Skin of body (tissue), 2 donors: Measurements from ENCODE around the gene RELCH. TPM values are rescaled to one million over a fixed set of nuclear protein-coding genes. Genes with fewer than 3 reads are reported as not detected.
A peak's percentile ranks its signal among the peaks of the same experiment; 100 is the strongest.

Experiments used
- DNase-seq: peaks from one replicate; lab custom pipeline; 2025; lab: John Stamatoyannopoulos, UW
- total RNA-seq: library from RNA; depleted of rRNA; stranded (reverse); fragments of >200 nt; gene quantifications from one replicate; pipeline ENCODE4 v1.2.3, GENCODE V29; 2014

Gene RELCH
- total RNA-seq, 1 donor from 2014 or later, result 39.7 TPM

GRCh38 chr18:62189208-62189607 lies 2.2 kb downstream of the RELCH start:
- DNase-seq, result no peak

- no peak for DNase-seq
These were observed 9.0 kb downstream of the RELCH start for GRCh38 chr18:62196079-62196478.

- DNase-seq, result no peak
These were observed 9.9 kb downstream of the RELCH start for GRCh38 chr18:62196980-62197379.

- DNase-seq, result no peak
These were observed 11.2 kb downstream of the RELCH start for GRCh38 chr18:62198259-62198658.

- no peak for DNase-seq
These were observed 12.6 kb downstream of the RELCH start for GRCh38 chr18:62199629-62200028.

GRCh38 chr18:62200121-62200914 lies 13.3 kb downstream of the RELCH start:
- DNase-seq, result no peak

GRCh38 chr18:62201870-62202269 lies 14.8 kb downstream of the RELCH start:
- DNase-seq, result no peak

- no peak for DNase-seq
These were observed 18.8 kb downstream of the RELCH start for GRCh38 chr18:62205824-62206223.

DNA sequence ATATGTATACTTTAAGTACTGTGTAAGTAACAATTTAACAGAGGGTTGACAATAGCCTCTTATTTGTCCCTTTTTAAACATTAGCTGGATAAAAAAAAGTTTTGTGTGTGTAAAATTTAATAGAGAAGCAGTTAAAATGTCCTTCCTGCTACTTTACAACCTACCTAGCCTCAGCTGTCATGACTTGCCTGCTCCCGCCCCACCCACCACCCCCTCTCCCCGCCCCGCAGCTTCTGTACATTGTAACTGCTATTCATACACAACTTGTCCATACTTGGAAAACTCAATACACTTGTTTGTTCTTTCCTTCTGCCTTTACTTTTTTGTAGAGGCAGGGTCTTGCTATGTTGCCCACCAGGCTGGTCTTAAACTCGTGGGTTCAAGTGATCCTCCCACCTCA lies 19.5 kb downstream of the RELCH start:
- DNase-seq, result no peak

DNA sequence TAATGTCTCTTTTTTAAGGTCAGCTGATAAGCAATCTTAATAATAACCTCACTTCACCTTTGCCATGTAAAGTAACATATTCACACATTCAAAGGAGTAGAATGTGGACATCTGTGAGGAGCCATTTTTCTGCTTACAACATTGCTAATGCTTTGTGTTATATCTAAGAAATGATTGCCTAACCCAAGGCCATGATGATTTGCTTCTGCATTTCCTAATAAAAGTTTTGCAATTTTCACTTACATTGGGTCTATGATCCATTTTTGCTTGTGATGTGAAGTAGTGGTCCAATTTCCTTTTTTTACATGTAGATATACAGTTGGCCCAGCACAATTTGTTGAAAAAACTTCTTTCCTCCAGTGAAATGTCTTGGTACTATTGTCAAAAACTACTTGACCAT lies 22.0 kb downstream of the RELCH start:
- no peak for DNase-seq

GRCh38 chr18:62210138-62210537 lies 23.1 kb downstream of the RELCH start:
- no peak for DNase-seq

GRCh38 chr18:62211325-62211828 lies 24.3 kb downstream of the RELCH start:
- DNase-seq, result no peak

DNA sequence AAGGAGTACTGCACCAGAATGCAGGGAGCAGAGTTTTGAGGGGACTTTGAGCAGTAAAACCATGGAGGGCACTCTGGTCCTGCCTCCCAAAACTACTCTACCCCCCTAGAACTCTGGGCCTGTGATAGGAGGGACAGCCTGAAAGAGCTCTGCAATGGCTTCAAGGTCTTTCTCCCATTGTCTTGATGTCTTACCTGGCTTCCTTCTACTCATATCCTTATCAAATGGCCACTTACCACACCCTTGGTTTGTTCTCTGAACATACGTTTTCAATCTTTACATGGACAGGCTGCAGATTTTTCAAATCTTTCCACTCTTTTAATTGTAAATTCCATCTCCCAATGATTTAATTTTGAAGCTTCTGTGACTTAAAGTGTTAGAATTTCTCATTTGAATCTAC lies 27.7 kb downstream of the RELCH start:
- no peak for DNase-seq

DNA sequence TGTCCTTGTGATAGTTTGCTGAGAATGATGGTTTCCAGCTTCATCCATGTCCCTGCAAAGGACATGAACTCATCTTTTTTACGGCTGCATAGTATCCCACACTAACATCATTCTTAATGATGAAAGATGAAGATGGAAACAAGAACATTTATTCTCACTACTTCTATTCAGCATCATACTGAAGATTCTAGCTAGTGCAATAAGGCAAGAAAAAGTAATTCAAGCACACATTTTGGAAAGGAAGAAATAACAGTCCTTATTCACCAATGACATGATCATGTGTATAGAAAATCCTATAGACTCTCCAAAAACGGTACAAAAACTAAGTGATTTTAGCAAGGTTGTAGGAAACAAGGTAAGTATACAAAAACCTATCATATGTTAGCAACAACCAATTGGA lies 37.2 kb downstream of the RELCH start:
- DNase-seq, result no peak

GRCh38 chr18:62226047-62226446 lies 39.0 kb downstream of the RELCH start:
- DNase-seq, result no peak

GRCh38 chr18:62236252-62236651 lies 49.2 kb downstream of the RELCH start:
- DNase-seq, result no peak

GRCh38 chr18:62239475-62239874 lies 52.4 kb downstream of the RELCH start:
- DNase-seq, result no peak

GRCh38 chr18:62242955-62243354 lies 55.9 kb downstream of the RELCH start:
- no peak for DNase-seq

- DNase-seq, result no peak
These were observed 58.1 kb downstream of the RELCH start for GRCh38 chr18:62245177-62245576.

DNA sequence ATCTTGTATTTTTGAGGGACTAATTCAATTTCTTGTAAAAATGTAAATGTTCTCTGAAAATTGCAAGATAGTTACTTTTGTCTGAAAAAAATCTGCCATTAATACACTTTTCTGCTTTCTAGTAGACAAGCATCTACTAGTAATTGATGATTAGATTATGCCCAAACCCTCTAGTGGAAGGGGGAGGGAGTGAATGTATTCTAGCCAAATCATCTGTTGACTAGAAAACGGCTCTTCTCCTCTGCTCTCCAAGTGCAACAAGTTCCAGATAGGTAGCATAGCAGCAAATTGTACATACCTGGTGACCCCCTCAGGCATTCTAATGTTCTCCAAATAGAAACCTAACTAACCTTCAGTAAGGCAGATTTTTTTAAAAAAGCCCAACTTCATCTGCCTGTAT lies 58.6 kb downstream of the RELCH start:
- DNase-seq, result no peak

- DNase-seq, result no peak
These were observed 61.3 kb downstream of the RELCH start for GRCh38 chr18:62248313-62248712.

DNA sequence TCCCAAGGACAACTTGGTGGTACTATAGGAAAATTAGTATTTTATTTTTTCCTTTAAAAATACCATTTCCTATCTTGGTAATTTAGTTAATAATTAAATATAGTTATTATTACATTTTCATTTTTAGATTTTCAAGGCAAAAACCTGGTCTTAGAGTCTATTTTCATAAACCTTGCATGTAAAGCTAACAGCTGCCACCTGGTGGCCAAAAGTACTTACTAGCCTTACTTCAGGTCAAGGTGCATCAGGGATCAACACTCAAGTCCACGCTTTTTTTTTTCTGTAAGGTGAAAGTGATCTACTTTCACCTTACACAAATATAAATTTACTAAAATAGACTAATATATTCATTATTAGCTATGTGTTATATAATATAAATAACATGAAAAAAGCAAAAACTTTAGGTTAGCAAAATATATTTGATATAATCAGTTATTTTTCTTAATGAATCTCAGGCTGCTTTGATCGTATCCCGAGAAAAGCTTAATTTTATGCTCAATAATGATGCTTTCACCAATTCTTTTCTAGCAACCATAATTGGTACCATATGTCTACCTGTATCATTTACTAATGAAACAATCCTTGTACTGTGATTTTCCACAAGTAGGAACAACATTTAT lies 62.5 kb downstream of the RELCH start:
- peak; percentile 39 for DNase-seq

DNA sequence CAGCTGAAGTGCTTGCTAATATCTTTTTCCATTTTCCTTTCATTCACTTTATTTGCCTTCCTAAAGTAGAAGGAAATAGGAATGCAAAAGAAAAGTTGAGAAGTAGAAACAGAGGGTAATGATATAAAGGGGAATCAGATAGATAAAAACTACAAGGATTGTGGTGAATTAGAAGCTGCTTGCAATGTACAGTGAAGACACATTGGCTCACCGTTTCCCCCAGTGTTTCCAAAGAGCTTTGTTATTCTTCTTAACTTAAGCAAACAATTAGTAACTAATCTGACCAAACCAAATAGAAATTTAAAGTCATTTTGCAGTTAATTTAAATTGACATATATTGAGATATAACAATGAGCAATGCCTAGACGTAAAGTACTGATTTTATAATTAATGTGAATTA lies 63.4 kb downstream of the RELCH start:
- DNase-seq, result no peak
